K562 (cell line): ENCODE results near the gene NUP210. TPM values are rescaled to one million over a fixed set of nuclear protein-coding genes. Genes with fewer than 3 reads are reported as not detected.

ENCODE experiments used
- GTF2B ChIP-seq: IDR thresholded peaks from 2 replicates; pipeline ENCODE4 v1.6.1; 2011; ENCODE audit not compliant: insufficient read length; ENCODE audit errors: extremely low read depth
- PHF21A ChIP-seq: fragments of 450-650 bp; IDR thresholded peaks from 2 replicates; pipeline ENCODE4 v1.6.1; 2017; ENCODE audit warnings: low read depth, borderline replicate concordance
- SFPQ ChIP-seq: fragments of 200-400 bp; formaldehyde crosslinking; IDR thresholded peaks from 2 replicates; pipeline ENCODE4 v1.6.1; 2017; ENCODE audit warnings: mild to moderate bottlenecking, low read depth, low read length, moderate library complexity
- SMAD4 ChIP-seq: fragments of 250-450 bp; sonication (Bioruptor Pico); conservative IDR thresholded peaks from 2 replicates; pipeline ENCODE4 v1.8.0; 2021; ENCODE audit warnings: inconsistent platforms, mild to moderate bottlenecking, moderate library complexity
- TEAD1 ChIP-seq, 2 experiments: fragments of 450-650 bp in 1 of 2; sonication (generic) in 1 of 2; formaldehyde crosslinking; IDR thresholded peaks; 2 replicates each; pipeline versions ENCODE4 v1.4.0 to v1.8.0; 2020 to 2022; ENCODE audit warnings: mild to moderate bottlenecking in 2 of 2, missing genetic modification reagents in 1 of 2
- U2AF1 ChIP-seq: fragments of 200-400 bp; formaldehyde crosslinking; optimal IDR thresholded peaks from 2 replicates; pipeline ENCODE3; 2017; ENCODE audit warnings: mild to moderate bottlenecking, low read depth, low read length, moderate library complexity
- ZC3H11A ChIP-seq: IDR thresholded peaks from 2 replicates; pipeline ENCODE4 v1.6.1; 2012; ENCODE audit warnings: low read depth, low read length, improper control_type of control experiment
- ZFX ChIP-seq: sonication (generic); formaldehyde crosslinking; IDR thresholded peaks from 2 replicates; pipeline ENCODE4 v1.8.0; 2022; ENCODE audit warnings: mild to moderate bottlenecking, missing genetic modification reagents, moderate library complexity
- ZNF253 ChIP-seq: fragments of 250-450 bp; sonication (Bioruptor Pico); conservative IDR thresholded peaks from 2 replicates; pipeline ENCODE4 v1.6.1; 2021; ENCODE audit warnings: mild to moderate bottlenecking
- ZNF263 ChIP-seq: sonication (generic); formaldehyde crosslinking; IDR thresholded peaks from 2 replicates; pipeline ENCODE4 v1.8.0; 2022; ENCODE audit warnings: mild to moderate bottlenecking, missing genetic modification reagents, borderline replicate concordance
- polyA plus RNA-seq, 8 experiments: library from polyadenylated mRNA; depleted of rRNA in 4 of 8; stranded (reverse) in 5 of 8; unstranded in 3 of 8; fragments of >200 nt; fragmentation: Nextera tagmentation in 2 of 8; fragmentation: Illumina TruSeq in 1 of 8; extraction: Ambion mirVana in 2 of 8; extraction: Trizol in 1 of 8; gene quantifications; 2 replicates each; pipeline versions ENCODE4 v1.2.1 to v1.2.3, GENCODE V29; 2011 to 2014; ENCODE audit warnings: inconsistent platforms in 1 of 8, missing spikeins in 1 of 8
- total RNA-seq, 7 experiments: library from RNA; depleted of rRNA in 6 of 7; stranded (reverse); fragments of >200 nt in 6 of 7; fragmentation: Illumina TruSeq in 2 of 7; extraction: Trizol in 2 of 7; gene quantifications; 2 replicates each; pipeline versions ENCODE4 v1.2.1 to v1.2.3, GENCODE V29; 2011 to 2021; ENCODE audit warnings: low replicate concordance in 1 of 7
- TF ChIP-seq, protein P1 (sequence below): fragments of 450-650 bp; IDR thresholded peaks from 2 replicates; pipeline ENCODE4 v1.6.1; 2016; ENCODE audit warnings: borderline replicate concordance
- TF ChIP-seq, protein P2 (sequence below): fragments of 250-450 bp; sonication (Bioruptor Pico); IDR thresholded peaks from 2 replicates; pipeline ENCODE4 v1.4.0; 2020; ENCODE audit warnings: mild to moderate bottlenecking
- TF ChIP-seq, protein P3 (sequence below), 2 experiments: IDR thresholded peaks; 2 replicates each; pipeline ENCODE4 v1.6.1; 2011; ENCODE audit warnings: borderline replicate concordance in 1 of 2, control low read depth in 1 of 2, low read depth in 1 of 2, low read length in 1 of 2, mild to moderate bottlenecking in 1 of 2, mixed read lengths in 1 of 2, moderate library complexity in 1 of 2; ENCODE audit not compliant: insufficient read depth in 1 of 2, insufficient read length in 1 of 2, poor library complexity in 1 of 2, severe bottlenecking in 1 of 2; ENCODE audit errors: extremely low read depth in 1 of 2
- TF ChIP-seq, protein P4 (sequence below), 3 experiments: fragments of 200-800 bp in 1 of 3; fragments of 250-450 bp in 1 of 3; fragments of 450-650 bp in 1 of 3; sonication (Bioruptor Pico) in 1 of 3; sonication (Bioruptor generic) in 1 of 3; formaldehyde crosslinking in 1 of 3; IDR thresholded peaks; 2 replicates each; pipeline versions ENCODE4 v1.6.1 to v1.8.0; 2016 to 2022; ENCODE audit warnings: mild to moderate bottlenecking in 2 of 3, missing genetic modification characterization in 2 of 3, missing compliant biosample characterization in 1 of 3, moderate library complexity in 1 of 3

Gene NUP210
- total and polyA plus RNA-seq, 9 of the 15 experiments (the other 6 are each of a cell fraction or from before 2014, with no cell fraction given): 1.2 to 138 (median 44.0) TPM

GRCh38 chr3:13352621-13353131 is 67.4 kb downstream of the NUP210 start (continued):
- TF ChIP-seq, protein P1, sequence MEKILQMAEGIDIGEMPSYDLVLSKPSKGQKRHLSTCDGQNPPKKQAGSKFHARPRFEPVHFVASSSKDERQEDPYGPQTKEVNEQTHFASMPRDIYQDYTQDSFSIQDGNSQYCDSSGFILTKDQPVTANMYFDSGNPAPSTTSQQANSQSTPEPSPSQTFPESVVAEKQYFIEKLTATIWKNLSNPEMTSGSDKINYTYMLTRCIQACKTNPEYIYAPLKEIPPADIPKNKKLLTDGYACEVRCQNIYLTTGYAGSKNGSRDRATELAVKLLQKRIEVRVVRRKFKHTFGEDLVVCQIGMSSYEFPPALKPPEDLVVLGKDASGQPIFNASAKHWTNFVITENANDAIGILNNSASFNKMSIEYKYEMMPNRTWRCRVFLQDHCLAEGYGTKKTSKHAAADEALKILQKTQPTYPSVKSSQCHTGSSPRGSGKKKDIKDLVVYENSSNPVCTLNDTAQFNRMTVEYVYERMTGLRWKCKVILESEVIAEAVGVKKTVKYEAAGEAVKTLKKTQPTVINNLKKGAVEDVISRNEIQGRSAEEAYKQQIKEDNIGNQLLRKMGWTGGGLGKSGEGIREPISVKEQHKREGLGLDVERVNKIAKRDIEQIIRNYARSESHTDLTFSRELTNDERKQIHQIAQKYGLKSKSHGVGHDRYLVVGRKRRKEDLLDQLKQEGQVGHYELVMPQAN: peak; percentile 64; the same call in 1 of the 2 replicates
- TF ChIP-seq U2AF1 (no peak), SMAD4 (CRISPR knock-in tag) (peak; percentile 47; the same call in 1 of the 2 replicates), ZC3H11A (no peak), ZFX (CRISPR knock-in tag) (no peak), SFPQ (no peak), ZNF263 (0 out of 2 replicates have a peak, but pooled peaks have one; percentile 54), PHF21A (no peak), TEAD1 (CRISPR knock-in tag; IDR thresholded peaks at IDR 0.05) (0 out of 4 replicates have a peak, but pooled peaks of 1 of the 2 experiments have one; percentile 32), ZNF253 (CRISPR knock-in tag) (no peak), GTF2B (no peak)
- TF ChIP-seq, protein P2, sequence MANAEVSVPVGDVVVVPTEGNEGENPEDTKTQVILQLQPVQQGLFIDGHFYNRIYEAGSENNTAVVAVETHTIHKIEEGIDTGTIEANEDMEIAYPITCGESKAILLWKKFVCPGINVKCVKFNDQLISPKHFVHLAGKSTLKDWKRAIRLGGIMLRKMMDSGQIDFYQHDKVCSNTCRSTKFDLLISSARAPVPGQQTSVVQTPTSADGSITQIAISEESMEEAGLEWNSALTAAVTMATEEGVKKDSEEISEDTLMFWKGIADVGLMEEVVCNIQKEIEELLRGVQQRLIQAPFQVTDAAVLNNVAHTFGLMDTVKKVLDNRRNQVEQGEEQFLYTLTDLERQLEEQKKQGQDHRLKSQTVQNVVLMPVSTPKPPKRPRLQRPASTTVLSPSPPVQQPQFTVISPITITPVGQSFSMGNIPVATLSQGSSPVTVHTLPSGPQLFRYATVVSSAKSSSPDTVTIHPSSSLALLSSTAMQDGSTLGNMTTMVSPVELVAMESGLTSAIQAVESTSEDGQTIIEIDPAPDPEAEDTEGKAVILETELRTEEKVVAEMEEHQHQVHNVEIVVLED (CRISPR knock-in tag): no peak
- TF ChIP-seq, protein P3, sequence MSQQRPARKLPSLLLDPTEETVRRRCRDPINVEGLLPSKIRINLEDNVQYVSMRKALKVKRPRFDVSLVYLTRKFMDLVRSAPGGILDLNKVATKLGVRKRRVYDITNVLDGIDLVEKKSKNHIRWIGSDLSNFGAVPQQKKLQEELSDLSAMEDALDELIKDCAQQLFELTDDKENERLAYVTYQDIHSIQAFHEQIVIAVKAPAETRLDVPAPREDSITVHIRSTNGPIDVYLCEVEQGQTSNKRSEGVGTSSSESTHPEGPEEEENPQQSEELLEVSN (IDR thresholded peaks at IDR 0.05; ENCODE audit: borderline replicate concordance in 1 of 2, extremely low read depth in 1 of 2, insufficient read depth in 1 of 2, insufficient read length in 1 of 2, low read depth in 1 of 2, low read length in 1 of 2, poor library complexity in 1 of 2, severe bottlenecking in 1 of 2): no peak
- TF ChIP-seq, protein P4, sequence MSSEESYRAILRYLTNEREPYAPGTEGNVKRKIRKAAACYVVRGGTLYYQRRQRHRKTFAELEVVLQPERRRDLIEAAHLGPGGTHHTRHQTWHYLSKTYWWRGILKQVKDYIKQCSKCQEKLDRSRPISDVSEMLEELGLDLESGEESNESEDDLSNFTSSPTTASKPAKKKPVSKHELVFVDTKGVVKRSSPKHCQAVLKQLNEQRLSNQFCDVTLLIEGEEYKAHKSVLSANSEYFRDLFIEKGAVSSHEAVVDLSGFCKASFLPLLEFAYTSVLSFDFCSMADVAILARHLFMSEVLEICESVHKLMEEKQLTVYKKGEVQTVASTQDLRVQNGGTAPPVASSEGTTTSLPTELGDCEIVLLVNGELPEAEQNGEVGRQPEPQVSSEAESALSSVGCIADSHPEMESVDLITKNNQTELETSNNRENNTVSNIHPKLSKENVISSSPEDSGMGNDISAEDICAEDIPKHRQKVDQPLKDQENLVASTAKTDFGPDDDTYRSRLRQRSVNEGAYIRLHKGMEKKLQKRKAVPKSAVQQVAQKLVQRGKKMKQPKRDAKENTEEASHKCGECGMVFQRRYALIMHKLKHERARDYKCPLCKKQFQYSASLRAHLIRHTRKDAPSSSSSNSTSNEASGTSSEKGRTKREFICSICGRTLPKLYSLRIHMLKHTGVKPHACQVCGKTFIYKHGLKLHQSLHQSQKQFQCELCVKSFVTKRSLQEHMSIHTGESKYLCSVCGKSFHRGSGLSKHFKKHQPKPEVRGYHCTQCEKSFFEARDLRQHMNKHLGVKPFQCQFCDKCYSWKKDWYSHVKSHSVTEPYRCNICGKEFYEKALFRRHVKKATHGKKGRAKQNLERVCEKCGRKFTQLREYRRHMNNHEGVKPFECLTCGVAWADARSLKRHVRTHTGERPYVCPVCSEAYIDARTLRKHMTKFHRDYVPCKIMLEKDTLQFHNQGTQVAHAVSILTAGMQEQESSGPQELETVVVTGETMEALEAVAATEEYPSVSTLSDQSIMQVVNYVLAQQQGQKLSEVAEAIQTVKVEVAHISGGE (CRISPR knock-in tag; IDR thresholded peaks at IDR 0.05): peak in 1 of 3 experiments; percentile 86; a peak in 2 of 6 replicates
